22Rv1 (cell line): Measurements from ENCODE around the gene LYZL4.

Experiments
- ZFX ChIP-seq: fragments of 450-650 bp; IDR thresholded peaks from 2 replicates; pipeline ENCODE4 v1.6.1; 2017; ENCODE audit warnings: antibody characterized with exemption, borderline replicate concordance
- TF ChIP-seq, protein P1 (sequence below): fragments of 450-650 bp; IDR thresholded peaks from 2 replicates; pipeline ENCODE4 v1.5.1; 2017; ENCODE audit warnings: mild to moderate bottlenecking

- TF ChIP-seq, protein P1, sequence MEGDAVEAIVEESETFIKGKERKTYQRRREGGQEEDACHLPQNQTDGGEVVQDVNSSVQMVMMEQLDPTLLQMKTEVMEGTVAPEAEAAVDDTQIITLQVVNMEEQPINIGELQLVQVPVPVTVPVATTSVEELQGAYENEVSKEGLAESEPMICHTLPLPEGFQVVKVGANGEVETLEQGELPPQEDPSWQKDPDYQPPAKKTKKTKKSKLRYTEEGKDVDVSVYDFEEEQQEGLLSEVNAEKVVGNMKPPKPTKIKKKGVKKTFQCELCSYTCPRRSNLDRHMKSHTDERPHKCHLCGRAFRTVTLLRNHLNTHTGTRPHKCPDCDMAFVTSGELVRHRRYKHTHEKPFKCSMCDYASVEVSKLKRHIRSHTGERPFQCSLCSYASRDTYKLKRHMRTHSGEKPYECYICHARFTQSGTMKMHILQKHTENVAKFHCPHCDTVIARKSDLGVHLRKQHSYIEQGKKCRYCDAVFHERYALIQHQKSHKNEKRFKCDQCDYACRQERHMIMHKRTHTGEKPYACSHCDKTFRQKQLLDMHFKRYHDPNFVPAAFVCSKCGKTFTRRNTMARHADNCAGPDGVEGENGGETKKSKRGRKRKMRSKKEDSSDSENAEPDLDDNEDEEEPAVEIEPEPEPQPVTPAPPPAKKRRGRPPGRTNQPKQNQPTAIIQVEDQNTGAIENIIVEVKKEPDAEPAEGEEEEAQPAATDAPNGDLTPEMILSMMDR = no peak
- TF ChIP-seq ZFX = no peak
These were observed 40.6 kb downstream of the LYZL4 start for GRCh38 chr3:42369832-42370231.
